Stimulated activated CD4-positive, alpha-beta T cell treated with anti-CD3 and anti-CD28 coated beads, Interleukin-1b, Interleukin-23, amount 100 ng/mL, for 1 hour (primary cell): Measurements from ENCODE around the gene TTLL13.
"Not testable (repeated sequence)": the region's sequence is repeated elsewhere in the genome, so short reads cannot be mapped to it uniquely, and the experiment has no call there.

Experiments used
- DNase-seq, 2 donors: peaks; one replicate each; pipeline ENCODE4 v3.0.0-alpha.2; 2020; ENCODE audit warnings: low read depth in 2 of 2

Gene TTLL13

DNA sequence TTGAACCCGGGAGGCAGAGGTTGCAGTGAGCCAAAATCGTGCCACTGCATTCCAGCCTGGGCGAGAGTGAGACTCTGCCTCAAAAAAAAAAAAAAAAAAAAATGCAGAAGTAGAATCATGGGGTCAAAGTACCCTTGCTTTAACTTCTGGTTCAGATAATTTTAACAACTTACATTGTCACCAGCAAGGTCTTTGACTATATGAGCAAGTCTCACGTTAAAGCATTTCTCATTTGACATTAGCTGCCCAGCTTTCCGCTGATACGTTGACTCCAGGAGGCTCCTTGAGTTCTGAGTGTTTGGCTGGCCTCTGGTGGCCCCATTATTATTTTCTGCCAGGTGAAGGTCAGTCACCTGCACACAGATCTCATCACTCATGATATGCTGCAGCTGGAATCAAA lies 32.3 kb downstream of the TTLL13 start:
- not testable (repeated sequence) for DNase-seq

DNA sequence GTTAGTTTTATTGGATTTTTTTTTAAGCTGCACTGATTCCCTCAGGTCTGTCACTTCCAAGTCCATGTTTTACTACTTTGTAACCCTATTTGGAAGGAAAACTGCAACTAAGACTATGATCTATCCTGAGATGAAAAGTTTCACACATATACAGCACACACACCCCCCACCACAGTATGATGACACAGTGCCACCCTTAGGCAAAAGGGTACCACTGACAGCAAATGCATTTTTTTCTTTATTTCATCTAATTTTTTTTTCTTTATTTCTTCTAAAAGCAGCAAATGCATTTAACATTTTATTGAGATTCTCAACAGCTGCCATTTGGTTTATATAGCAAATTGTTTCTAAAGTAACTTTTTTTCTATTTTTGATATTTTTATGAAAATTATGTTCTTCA lies 37.3 kb downstream of the TTLL13 start:
- DNase-seq: no peak

DNA sequence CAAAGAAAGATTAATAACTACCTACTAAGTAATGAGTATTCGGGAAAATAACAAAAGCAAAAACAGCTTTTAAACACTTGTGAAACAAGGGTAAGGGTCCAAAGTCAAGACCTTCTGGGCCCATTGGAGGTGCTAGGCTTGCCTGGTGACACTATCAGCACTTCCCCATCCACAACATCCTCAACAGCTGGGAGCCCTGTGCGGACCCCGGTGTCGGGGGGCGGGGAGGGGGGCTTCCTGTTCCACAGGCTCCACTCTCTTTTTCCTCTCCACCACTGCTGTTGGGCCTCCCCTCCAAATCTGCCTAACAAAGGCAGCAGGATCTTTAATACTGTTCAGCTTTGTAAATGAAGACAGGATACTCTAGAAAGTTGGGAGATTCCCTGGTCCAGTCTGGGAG lies 37.7 kb downstream of the TTLL13 start:
- no peak for DNase-seq

DNA sequence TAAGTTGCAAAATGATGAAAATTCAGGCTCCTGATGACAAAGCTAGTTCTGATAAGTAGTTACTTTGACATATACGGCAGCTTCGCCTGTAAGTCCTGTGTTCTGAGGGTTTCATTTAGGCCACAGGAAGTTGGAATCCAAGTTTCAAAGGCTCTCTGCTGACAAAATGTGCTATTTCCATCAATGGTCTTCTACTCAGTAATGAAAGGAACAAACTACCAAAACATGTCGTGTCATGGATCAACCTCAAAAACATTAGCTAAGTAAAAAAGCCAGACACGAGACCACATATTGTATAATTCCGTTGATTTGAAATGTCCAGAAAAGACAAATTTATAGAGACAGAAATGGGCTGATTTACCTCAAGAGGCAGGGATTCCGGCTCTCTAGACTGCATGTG lies 38.6 kb downstream of the TTLL13 start:
- DNase-seq: no peak

DNA sequence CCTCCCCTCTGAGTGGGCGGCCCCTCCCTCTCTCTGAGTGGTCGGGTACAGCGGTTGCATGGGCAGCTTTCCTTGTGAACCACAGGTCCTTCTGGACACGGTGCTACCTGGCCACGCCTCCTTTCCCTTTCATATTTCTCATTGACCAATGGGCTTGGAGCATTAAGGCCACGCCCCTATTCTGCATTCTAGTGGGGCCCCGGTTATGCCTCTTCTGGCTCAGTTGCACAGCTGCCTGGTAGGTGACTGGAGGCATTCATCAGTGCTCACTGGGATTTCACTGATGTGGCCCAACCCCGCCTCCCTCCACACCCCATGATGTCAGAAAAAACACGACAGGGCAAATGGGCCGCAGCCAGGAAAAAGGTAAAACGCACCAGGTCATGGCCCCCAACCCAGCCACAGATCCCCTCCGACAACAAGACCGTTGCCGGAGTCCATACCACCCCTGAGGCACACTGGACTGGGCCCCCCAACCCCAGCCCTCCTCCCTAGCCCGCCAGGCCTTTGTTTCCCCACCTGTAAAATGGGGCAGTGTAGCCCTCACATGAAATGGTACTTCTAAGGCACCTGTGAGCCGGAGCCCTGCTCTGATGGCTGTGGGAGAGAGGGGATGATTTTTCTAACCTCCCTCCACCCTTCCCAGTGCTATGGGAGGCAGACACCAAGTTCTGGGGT lies 42.5 kb downstream of the TTLL13 start:
- no peak for DNase-seq

DNA sequence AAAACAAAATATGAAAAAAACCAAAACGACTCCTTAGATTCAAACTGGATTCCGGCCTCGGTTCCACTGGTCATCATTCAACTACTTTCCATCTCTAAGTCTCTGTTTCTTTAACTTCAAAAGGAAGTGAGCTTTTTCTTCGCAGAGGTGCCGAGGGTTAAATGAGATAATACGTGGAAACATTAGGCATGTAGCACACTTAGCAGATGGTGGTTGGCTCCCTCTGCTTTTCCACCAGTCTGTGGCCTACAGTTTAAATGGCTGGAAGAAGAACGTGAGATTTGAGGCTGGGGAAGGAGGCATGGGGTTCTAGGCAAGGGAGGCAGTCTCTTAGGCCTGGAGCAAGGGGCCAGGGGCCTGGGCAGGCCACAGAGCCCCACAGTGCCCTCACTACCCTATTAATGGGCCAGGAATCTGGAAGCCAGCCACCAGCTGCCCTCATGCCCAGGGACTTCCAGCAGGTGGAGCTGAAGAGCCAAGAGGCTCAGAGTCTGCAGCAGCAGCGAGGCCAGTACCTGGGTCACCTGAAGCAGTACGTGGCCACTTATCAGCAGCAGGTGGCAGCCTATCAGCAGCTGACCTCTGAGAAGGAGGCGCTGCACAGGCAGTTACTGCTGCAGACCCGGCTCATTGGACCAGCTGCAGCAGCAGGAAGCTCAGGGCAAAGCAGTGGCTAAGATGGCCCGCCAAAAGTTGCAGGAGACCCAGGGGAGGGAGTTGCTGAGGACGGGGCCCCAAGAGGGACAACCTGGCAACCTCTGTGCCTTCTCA lies 43.9 kb downstream of the TTLL13 start:
- peak; percentile 26 to 51 for DNase-seq

DNA sequence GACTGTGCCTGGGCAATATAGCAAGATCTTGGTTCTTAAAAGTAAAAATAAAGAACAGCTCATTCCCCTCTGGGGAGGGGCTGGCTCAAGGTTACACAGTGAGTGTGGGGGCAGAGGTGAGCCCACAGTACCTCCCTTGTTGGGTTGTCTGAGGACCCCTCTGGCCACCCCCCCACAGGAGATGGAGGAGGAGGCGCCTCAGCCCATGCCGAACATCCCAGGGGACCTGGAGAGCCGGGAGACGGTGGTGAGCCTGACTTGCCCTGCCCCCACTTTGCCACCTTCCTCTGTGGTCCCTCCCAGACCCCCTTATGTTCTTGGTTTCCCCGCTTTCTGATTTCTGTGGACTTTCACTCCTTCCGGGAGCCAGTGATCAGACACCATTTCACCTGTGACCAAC lies 44.8 kb downstream of the TTLL13 start:
- no peak for DNase-seq

DNA sequence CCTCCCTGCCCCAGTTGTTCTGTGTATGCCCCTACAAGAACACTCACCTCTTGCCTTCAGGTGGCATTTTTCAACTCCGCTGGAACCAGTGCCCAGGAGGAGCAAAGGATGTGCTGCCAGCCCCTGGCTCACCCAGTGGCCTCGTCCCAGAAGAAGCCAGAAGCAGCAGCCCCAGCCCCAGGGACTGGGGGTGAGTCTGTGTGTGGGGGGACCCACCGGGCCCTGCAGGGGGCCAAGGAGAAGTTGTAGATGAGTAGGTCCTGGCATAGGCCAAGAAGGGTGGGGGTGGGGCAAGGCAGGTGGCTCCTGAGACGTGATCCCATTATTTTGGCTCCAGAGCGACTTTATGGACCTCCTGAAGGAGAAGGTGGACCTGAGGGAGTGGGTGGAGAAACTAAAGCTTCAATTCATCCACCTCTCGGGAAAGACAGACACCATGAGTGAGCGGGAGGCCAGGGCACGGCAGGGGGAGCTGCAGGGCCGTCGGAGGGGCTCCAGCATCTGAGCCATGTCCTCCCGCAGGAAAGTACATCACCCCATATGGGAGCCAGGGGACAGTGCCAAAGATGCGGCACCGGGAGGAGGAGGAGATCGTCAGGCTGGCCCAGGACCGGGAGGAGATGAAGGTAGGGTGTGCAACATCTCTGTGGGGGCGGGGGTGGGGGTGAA lies 45.4 kb downstream of the TTLL13 start:
- no peak for DNase-seq

DNA sequence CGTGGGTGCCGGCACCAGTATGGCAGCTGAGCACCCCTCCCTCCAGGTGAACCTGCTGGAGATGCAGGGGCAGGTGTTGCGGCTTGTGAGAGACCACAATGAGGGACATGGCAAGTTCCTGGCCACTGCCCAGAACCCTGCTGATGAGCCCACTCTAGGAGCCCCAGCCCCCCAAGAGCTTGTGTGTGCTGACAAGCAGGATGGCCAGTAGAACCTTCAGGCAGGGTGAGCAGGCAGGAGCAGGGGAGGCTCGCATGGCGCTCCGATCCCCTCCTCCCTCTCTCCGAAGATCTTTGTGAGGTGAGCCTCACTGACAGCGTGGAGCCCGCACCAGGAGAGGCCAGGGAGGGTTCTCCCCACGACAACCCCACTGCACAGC lies 45.9 kb downstream of the TTLL13 start:
- no peak for DNase-seq

DNA sequence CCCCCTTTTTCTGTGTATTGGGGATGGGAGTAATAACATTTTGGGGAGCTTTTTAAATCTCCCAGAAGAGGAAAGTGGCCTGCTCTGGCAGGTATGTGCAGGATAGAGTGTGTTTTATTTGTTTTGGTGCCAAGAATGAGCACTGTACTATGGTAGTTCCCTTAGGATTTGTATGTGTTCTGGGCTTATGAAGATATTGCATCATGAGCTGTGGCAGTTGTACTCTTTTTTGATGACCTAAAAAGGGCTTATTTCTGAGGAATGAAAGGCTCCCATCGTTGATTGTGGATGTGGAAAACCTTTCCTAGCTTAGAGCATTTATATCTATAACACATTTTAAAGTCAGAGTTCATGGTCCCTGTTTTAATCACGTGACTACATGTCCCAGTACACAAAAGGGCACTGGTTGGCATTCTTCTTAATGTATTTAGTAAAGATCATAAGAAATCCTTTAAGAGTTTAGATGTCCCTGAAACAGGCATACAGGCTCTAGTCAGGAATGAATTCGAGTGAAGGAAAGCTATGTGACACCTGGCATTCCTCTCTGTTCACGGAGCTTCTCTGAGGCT lies 47.0 kb downstream of the TTLL13 start:
- DNase-seq: not testable (repeated sequence)

DNA sequence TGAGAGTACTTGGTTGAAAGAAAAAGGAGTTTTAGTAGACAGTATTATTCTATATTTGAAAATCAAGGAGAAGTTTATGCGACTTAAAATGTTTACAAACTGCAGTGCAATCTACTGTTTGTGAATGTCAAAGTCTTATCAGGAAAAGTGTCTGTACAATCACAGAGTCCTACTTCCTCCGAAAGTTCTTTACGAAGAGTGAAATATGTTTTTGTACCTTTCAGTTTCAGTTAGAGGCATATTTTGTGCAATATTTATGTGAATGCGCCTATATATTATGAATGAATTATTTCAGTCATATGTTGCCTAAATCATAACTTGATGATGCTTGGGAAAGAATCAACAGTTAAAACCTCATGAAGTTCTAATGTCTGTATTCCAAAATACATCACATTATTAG lies 47.7 kb downstream of the TTLL13 start:
- no peak for DNase-seq

DNA sequence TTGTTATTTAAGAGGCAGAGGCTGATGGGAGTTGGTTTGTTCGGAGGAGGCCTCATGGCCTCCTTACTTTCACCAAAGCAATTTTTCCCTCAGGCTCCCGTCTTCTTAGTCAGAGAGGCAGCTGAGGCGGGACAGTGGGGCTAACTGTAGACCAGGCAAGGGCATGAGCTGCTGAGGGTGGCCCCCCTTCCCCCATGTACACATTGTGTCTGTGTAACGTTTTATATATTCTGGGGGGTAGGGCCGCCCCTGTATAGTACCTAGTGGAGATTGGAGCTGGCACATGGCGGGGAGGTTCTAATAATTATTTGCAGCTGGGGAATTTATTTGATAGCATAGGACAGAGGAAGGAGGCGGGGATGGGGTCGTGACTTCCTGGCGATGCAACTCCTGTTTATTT lies 51.2 kb downstream of the TTLL13 start:
- DNase-seq: no peak

DNA sequence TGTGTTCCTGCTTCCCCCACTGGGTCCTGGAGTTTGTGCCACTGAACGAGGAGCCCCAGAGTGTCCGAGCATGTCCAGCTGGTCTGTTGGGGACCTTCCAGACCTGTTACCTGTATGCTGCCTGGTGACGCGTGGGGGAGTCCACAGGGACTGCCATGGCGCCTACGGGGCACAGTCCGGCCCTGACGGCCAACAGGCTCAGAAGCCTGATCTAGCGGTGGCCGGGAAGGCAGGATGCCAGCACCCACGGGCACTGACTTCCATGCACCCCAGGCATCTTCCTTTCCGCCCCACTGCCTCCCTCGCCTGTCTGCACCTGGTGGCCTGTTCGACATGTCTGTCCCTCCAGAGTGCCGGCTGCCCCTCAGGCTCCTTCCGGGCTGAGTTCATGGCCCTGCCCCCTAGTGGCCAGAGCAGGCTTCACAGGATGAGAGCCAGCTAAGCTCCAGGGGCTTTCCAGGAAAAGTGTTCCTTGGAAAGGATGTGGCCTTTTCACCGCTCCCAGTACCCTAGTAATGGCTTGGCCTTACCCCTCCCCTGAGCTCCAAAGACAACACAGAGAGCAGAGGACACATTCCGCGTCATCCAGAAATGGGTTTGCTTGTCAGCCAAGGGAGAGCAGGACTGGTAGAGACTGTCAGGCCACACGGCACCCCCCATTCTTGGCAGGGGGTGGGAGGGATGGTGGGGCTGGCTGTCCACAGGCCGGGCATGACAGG lies 51.8 kb downstream of the TTLL13 start:
- peak; percentile 14 to 23 for DNase-seq

DNA sequence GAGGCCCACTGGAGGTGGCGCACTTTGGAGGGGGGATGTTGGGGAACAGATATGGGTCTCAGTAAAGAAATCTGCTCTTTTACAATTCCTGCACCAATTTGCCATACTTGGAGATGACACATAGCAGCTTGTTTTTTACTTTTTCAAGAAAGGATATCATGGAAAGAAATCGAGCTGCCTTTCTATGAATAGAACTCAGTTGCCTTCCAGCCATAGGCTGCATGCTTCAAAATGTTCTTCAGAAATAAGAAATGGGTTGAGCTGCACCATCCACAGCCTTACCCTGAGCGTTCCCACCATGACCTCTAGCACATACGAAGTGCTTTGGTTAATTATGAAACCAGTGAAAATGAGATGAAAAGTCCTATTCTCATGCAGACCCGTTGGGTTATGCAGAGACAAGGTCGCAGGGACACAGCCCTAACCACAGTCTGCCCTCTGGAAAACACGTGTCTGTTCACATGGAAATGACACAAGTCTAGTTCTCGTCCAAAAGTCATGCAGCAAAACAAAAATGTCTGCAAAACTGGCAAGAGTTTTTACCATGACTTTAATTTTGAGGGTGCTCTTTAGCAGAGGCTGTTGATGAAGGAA lies 52.4 kb downstream of the TTLL13 start:
- no peak for DNase-seq

DNA sequence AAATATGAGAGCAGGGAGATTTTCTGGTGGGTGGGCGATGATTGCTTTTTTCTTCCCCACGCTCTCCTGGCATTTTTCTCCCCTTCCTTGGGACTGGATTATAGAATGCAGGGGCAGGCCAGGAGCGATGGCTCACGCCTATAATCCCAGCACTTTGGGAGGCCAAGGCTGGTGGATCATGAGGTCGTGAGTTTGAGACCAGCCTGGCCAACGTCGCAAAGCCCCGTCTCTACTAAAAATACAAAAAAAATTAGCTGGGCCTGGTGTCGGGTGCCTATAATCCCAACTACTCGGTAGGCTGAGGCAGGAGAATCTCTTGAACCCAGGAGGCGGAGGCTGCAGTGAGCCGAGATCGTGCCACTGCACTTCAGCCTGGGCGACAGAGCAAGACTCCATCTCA lies 56.0 kb downstream of the TTLL13 start:
- not testable (repeated sequence) for DNase-seq

DNA sequence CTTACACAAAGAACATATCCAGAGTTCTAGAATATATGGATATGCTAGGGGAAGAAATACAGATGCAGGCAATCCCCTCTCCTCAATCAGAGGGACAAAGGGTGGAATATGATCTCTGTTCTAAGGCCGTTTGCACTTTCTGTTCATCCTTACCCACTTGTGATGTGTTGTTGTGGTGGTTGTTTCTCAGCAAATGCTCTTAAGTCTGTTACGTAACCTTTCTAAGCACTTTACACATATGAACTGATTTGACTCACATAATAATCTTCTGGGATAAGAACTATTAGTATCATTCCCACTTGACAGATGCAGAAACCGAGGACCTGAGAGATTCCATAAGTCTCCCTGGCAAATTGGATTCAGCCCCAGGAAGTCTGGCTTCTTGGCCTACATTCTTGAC lies 56.6 kb downstream of the TTLL13 start:
- DNase-seq: no peak

DNA sequence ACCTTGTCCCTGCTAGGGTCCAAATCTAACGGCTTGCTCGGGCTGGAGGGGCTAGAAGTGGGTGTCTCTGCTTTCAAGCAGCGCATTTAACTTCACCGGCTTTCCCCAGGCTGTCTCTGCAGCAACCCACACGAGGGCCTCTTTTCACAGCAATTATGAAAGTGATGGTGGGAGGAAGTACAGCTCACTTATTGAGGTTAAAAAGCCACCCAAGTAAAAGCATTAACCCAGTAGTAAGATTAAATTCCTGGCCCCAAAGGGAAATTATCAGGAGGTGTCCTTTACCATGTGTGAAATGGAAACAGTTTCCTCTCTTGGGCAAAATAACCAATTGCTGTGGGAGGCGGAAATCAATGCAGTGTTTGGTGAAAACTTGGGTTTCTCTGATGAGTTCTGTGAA lies 57.2 kb downstream of the TTLL13 start:
- no peak for DNase-seq

DNA sequence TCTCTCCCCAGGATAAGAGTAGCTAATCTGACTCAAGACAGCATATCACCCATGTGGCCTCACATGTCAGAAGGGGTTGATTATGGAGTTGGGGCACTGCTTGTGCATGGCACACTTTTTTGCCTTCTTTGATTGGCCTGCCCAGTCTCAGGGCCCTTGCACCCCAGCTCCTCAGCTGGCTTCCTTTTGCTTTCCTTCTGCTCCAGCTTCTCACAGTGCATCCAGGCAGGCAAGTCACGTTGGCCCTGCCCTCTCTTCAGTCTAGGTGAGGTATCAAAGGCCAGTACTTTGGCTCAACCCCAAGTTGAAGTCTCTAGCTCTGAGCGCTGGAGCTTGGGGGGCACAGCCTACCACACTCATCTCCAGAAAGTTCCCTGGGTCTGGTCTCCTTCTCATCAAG lies 58.3 kb downstream of the TTLL13 start:
- no peak for DNase-seq

DNA sequence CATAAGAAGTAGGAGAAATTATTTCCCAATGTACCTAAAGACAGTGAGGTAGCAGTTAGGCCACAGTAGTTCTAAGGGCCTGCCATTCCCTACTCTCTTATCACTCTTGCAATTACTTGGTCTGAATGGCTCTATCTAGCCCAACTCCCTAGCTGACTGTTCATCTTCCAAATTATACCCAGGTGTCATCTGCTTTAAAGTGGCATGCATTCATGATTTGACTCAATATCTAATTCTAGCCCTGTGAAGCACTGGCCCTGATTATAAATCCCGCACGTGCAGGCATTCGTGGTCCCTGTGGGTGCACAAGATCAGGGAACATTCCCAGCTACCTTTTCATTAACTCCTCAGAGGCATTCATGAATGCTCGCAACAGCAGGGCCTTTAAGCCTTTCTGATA lies 59.7 kb downstream of the TTLL13 start:
- no peak for DNase-seq
